HUES48 (cell line): ENCODE data around the gene BCCIP.

Experiments
- H3K27ac ChIP-seq: one replicate; pipeline ENCODE4 v1.7.0; 2013; ENCODE audit warnings: low read depth, low read length, inconsistent platforms
- H3K27me3 ChIP-seq: 2 replicates; pipeline ENCODE4 v1.6.1; 2013; ENCODE audit warnings: mild to moderate bottlenecking, low read length; ENCODE audit not compliant: control insufficient read depth, insufficient read depth
- H3K36me3 ChIP-seq: 2 replicates; pipeline ENCODE4 v1.6.1; 2013; ENCODE audit warnings: low read length; ENCODE audit not compliant: control insufficient read depth, insufficient read depth
- H3K4me1 ChIP-seq: 2 replicates; pipeline ENCODE4 v1.6.1; 2013; ENCODE audit warnings: mild to moderate bottlenecking, low read length; ENCODE audit not compliant: control insufficient read depth, insufficient read depth
- H3K4me3 ChIP-seq: 2 replicates; pipeline ENCODE4 v1.5.1; 2013; ENCODE audit warnings: mild to moderate bottlenecking, low read depth, low read length
- H3K9ac ChIP-seq: 2 replicates; pipeline ENCODE4 v1.6.1; 2013; ENCODE audit warnings: mild to moderate bottlenecking, low read depth, low read length, moderate library complexity
- H3K9me3 ChIP-seq: 2 replicates; pipeline ENCODE4 v1.6.1; 2013; ENCODE audit warnings: low read length; ENCODE audit not compliant: control insufficient read depth, insufficient read depth

BCCIP gene

DNA sequence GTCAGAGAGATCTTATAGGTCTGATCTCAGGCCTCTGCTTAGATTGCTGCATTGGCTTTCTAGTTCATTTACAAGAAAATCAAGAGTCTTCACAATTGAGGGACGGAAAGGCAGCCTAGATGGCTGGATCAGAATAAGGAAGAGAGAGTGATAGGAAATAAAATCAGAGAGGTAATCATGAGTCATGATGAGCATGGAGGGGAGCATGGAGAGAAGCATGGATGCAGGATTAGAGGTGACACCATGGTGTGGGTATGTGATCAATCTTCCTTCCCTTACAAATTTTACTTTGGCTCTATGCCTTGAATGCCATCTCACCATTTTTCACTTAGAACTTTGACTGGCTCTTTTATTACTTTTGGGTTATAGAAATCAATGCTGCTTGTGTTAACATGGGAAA, 1.4 kb downstream of the BCCIP start:
- H3K27me3 ChIP-seq: no peaks in the 10 kb centered on the region
- peaks cover 48% of the 10 kb centered on the region for H3K36me3 ChIP-seq
- peaks cover 6% of the 10 kb centered on the region; the same call in 1 of the 2 replicates for H3K4me1 ChIP-seq
- H3K27ac ChIP-seq: no peak overlapping the region
- H3K4me3 ChIP-seq: peak overlapping the region; percentile 81
- 0 out of 2 replicates have a peak overlapping the region, but pooled peaks have one; percentile 99 for H3K9ac ChIP-seq
- H3K9me3 ChIP-seq: no peaks in the 10 kb centered on the region

DNA sequence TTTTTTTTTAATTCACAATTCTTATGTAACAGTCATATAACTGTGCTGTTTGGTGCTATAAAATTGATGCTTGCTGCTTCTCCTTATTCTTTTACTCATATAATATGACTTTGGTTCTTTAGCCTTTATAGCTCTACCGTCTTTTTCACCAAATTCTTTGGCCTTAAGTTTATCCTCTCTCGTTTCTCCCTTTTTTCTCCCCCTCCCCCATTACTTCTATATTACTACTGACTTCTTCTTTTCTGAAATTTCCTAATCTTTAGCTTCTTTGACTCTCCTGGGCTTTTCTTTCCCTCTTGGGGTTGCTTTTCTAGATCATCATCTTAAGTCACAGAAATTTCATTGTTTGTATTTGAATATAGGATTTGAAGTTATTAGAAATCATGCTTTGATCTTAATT, 3.8 kb downstream of the BCCIP start:
- no peak overlapping the region for H3K9ac ChIP-seq
- peaks cover 72% of the 10 kb centered on the region for H3K36me3 ChIP-seq
- no peak overlapping the region for H3K4me3 ChIP-seq
- H3K27me3 ChIP-seq: no peaks in the 10 kb centered on the region
- H3K27ac ChIP-seq: no peak overlapping the region
- peaks cover 6% of the 10 kb centered on the region; the same call in 1 of the 2 replicates for H3K4me1 ChIP-seq
- H3K9me3 ChIP-seq: no peaks in the 10 kb centered on the region

DNA sequence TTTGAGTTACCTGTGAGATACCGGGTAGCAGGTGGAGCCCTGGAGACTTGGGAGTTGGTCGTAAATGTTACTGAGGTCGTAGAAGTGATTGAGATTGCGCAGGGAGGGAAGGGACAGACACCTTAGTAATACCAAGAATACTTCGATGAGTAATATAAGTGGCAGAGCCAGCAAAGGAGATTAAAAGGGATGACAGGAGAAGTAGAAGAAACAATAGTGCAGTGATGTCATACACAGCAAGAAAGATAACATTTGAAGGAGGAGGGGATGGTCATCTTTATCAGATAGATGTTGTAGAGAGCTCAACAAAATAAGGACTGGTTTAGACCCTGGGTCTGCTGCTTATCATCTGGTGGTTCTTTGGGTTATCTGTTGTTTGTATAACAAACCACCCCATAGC, 5.0 kb downstream of the BCCIP start:
- no peak overlapping the region for H3K4me3 ChIP-seq
- H3K27me3 ChIP-seq: no peaks in the 10 kb centered on the region
- no peak overlapping the region for H3K9ac ChIP-seq
- peaks cover 6% of the 10 kb centered on the region; the same call in 1 of the 2 replicates for H3K4me1 ChIP-seq
- peaks cover 84% of the 10 kb centered on the region for H3K36me3 ChIP-seq
- no peak overlapping the region for H3K27ac ChIP-seq
- H3K9me3 ChIP-seq: no peaks in the 10 kb centered on the region

DNA sequence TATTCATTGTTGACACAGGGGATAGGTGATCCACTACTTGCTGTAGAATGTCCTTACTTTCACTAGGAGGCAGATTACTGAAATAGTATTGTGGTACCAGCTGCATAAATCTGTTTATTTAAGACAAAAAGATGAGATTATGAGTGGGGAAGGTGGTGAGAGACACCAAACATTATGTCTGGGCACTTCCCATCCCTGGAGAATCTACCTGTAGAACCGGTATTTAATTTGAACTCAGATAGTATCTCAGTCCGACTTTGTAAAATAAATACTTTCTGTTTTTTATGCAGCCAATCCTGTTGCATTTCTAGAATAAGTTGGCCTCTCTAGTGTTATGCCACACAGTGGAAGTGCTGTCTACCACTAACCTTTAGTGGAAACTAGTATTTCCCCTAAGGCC, 13.4 kb downstream of the BCCIP start:
- no peaks in the 10 kb centered on the region for H3K9me3 ChIP-seq

DNA sequence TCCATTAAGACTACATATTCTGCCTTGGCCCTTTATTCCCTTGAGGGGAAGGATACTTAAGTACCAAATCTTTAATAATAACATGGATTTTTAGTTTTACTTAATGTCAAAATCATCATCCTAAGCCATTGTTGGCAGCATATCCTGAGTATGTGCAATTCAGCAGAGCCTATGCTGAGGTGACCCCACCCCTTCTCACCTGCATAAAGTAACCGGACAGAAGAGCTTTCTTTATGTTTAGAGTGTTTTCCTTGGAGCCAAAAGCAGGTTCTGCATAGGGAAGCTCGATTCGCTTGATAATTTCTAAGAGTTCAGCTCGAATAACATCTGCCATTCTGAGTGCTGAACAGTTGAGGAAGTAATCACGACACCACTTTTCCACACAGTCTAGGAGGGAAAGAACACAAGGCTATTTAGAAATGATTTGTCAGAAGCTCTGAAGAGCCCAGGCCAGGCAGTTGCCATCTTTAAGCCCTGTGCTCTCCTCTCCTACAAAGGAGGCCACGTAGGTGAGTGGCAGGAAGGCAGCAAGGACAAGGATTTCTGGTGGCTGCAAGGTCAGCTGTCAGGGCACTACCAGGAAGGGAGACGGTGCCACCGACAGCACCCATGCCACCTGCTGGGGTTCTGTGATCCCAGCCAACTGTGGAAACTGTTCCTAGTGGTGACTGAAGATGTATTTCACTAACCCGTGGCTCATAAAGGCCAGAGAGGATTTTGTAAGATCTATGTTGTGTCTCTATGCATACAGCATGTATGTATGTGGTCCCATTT, 15.6 kb downstream of the BCCIP start:
- no peak overlapping the region for H3K4me3 ChIP-seq
- peaks cover 81% of the 10 kb centered on the region for H3K36me3 ChIP-seq
- H3K27ac ChIP-seq: no peak overlapping the region
- H3K9ac ChIP-seq: no peak overlapping the region
- no peaks in the 10 kb centered on the region for H3K27me3 ChIP-seq
- H3K9me3 ChIP-seq: no peaks in the 10 kb centered on the region
- no peaks in the 10 kb centered on the region for H3K4me1 ChIP-seq

More for the DNA sequence above, 13.4 kb downstream of the BCCIP start:
- Histone ChIP-seq H3K9ac (no peak overlapping the region), H3K4me1 (no peaks in the 10 kb centered on the region), H3K27me3 (no peaks in the 10 kb centered on the region), H3K27ac (no peak overlapping the region), H3K36me3 (peaks cover 94% of the 10 kb centered on the region), H3K4me3 (no peak overlapping the region)

DNA sequence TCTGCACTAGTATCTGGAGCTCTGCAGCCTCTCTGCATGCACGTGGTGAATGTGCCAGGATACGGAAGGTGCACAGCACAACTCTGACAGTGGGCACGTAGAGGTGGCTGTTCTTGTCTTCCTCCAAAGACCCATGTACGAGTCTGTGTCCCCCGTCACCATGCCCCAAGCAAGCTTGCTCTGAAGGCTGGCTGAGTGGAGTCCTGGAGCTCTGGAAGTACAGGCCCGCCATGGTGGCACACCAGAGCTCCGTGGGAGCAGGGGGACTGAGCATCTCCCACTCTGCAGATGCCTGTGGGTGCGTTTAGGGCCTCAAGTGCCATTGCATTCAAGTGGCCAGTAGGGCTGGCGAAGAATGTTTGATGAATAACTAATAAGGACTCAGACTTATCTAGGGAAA, 17.1 kb downstream of the BCCIP start:
- Histone ChIP-seq H3K4me1 (no peaks in the 10 kb centered on the region), H3K9me3 (no peaks in the 10 kb centered on the region), H3K9ac (no peak overlapping the region), H3K27ac (no peak overlapping the region), H3K36me3 (peaks cover 72% of the 10 kb centered on the region), H3K4me3 (no peak overlapping the region), H3K27me3 (no peaks in the 10 kb centered on the region)

DNA sequence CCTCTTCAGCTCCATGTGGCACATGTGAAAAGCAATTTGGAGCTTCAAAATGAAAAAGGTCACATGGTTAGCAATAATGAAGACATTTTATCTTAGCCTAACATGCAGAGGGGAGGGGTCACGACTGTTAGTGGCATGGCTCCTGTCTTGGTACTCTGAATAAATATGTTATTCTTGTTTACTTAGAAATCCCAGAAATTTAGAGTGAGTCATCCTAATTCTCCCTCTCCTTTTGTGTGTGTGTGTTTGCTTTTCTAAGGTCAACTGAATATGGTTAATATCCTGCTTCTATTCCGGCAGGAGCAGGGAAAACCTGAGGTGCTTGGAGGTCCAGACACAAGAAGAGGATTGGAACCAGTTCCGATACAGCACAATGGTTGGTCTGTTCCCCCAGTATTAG, 17.6 kb downstream of the BCCIP start:
- no peak overlapping the region for H3K4me3 ChIP-seq
- no peaks in the 10 kb centered on the region for H3K4me1 ChIP-seq
- no peaks in the 10 kb centered on the region for H3K27me3 ChIP-seq
- no peaks in the 10 kb centered on the region for H3K9me3 ChIP-seq
- no peak overlapping the region for H3K9ac ChIP-seq
- no peak overlapping the region for H3K27ac ChIP-seq
- peaks cover 67% of the 10 kb centered on the region for H3K36me3 ChIP-seq

DNA sequence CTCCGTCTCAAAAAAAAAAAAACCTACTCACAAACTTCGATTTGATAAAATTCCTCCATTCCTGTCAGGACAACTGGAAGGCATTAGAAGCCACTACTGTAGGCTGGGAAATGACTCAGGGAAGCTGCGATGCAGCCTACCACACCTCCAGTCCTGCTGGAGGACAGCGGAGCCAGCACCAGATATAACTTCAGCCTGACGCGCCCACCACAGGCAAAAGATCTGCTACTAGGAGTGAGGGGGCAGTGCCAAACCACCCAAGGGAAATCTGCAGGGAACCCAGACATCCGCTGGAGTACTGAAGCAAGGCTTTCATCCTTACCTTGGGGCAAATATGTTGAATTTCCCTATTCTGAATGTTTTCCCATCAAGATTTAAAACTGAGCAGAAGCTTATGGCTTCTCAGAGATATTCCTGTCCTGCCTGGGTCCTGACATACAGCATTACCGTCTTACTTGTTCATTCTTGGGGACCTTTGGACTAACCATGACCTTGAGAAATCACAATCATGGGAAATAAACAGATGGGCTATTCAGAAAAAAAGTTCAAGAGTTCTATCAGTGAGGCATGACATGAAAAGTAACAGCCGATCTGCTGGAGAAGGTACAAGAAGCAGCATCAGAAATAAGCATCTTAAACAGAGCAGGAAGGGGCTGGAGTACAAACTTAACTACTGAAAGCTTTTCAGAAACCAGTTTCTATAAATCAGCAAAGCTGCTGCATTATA, 20.4 kb downstream of the BCCIP start:
- Histone ChIP-seq H3K36me3 (peaks cover 49% of the 10 kb centered on the region), H3K27me3 (no peaks in the 10 kb centered on the region), H3K27ac (no peak overlapping the region), H3K4me3 (no peak overlapping the region), H3K9me3 (no peaks in the 10 kb centered on the region), H3K9ac (no peak overlapping the region), H3K4me1 (no peaks in the 10 kb centered on the region)

DNA sequence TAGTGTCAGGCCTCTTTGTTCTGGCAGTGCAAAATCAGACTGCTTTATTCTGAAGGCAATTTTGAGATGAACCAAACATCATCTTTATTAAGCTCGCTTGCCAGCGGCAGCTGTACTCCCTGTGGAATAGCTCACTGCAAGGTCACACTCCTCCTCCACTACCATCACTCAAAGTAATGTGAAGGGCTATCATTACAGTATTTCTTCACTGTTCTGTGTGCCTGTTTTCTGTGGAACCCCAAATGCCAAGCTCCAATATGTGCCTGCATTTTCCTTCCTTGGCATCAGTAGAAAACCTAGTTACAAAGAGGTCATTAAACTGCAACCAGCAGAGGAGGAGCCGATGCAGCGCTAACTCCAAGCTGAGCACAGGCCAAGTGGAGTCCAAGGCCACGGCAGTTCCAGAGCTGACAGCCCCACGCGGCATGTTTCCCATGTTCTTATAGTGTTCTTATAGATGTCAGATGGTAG, 21.4 kb downstream of the BCCIP start:
- H3K4me1 ChIP-seq: no peaks in the 10 kb centered on the region
- H3K4me3 ChIP-seq: no peak overlapping the region
- H3K9ac ChIP-seq: no peak overlapping the region
- no peak overlapping the region for H3K27ac ChIP-seq
- H3K36me3 ChIP-seq: peaks cover 42% of the 10 kb centered on the region
- H3K9me3 ChIP-seq: no peaks in the 10 kb centered on the region
- H3K27me3 ChIP-seq: no peaks in the 10 kb centered on the region

DNA sequence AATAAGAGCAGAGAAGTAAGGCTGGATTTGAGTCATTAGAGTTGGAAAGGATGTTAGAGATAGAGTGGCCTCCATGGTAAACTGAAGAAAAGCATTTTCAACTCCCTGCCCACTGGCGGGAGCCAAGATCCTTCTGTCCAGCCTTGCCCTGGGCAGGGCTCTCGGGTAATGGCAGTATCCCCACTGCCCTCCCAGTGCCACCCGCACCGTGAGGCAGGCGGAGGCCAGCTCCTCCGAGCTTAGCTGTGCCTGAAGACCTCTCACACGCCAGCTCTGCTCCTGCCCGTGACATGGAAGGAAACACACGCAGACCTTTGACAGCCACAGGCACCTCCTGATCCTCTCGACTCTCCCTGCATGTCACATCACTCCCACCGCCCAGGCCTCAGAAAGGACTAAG, 22.3 kb downstream of the BCCIP start:
- Histone ChIP-seq H3K27ac (no peak overlapping the region), H3K4me3 (no peak overlapping the region), H3K9me3 (no peaks in the 10 kb centered on the region), H3K27me3 (no peaks in the 10 kb centered on the region), H3K4me1 (no peaks in the 10 kb centered on the region), H3K9ac (no peak overlapping the region), H3K36me3 (peaks cover 34% of the 10 kb centered on the region)

DNA sequence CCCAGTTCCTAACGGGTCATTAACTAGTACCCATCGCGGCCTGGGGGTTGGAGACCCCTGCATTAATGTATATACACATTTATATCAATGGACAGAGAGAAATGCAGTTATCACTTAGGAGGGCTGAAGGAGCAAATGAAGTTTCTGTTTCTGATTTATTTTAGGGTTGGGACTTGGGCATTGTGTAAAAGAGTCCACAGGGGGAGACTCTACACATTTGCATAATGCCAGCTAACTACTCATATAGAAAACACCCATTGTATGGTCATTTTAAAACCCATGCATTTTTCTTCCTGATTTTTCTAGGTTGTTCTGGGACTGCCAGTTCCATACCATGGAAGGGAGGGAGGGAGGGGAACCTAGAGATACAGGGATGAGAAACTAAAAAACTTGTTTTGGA, 23.5 kb downstream of the BCCIP start:
- no peaks in the 10 kb centered on the region for H3K4me1 ChIP-seq
- H3K9me3 ChIP-seq: no peaks in the 10 kb centered on the region
- no peak overlapping the region for H3K9ac ChIP-seq
- no peak overlapping the region for H3K4me3 ChIP-seq
- no peak overlapping the region for H3K27ac ChIP-seq
- H3K36me3 ChIP-seq: peaks cover 31% of the 10 kb centered on the region
- no peaks in the 10 kb centered on the region for H3K27me3 ChIP-seq
